HepG2 (cell line): Measurements from ENCODE around the gene CMYA5. TPM values are rescaled to one million over a fixed set of nuclear protein-coding genes. Genes with fewer than 3 reads are reported as not detected.

Experiments used
- ATAC-seq: fragments of 200-7000 bp; cut with Tn5 transposase; 3 replicates; pipeline ENCODE4 v1.9.1; 2020; ENCODE audit warnings: mild to moderate bottlenecking, moderate library complexity
- BruUV-seq: library from RNA; stranded (reverse); fragments of 400-500 nt; replicated peaks from 2 replicates; lab custom pipeline; 2021; lab: Mats Ljungman, UMichigan
- CTCF ChIA-PET: fragments of 300-600 bp; formaldehyde crosslinking; extraction: SDS; loops from one replicate; lab custom pipeline; 2021; ENCODE audit warnings: low total read pairs, inconsistent platforms, low intra/inter-chr PET ratio; lab: Yijun Ruan, JAX
- POLR2A ChIA-PET: fragments of 350-600 bp; sonication (Branson Sonifier 250); formaldehyde crosslinking; loops from one replicate; lab custom pipeline; 2020; ENCODE audit warnings: antibody characterized with exemption, inconsistent platforms; lab: Yijun Ruan, JAX
- DNase-seq: peaks from one replicate; pipeline ENCODE4 v3.0.0-alpha.2; 2015; ENCODE audit warnings: low spot score
- FAIRE-seq: peaks from 3 replicates; lab custom pipeline; 2011; peaks lifted over from hg19 to GRCh38; lab: Jason Lieb, UNC
- H2AFZ ChIP-seq: one replicate; pipeline ENCODE4 v1.6.1; 2011; ENCODE audit warnings: low read length, inconsistent platforms
- H3K27ac ChIP-seq: fragments of 300-600 bp; 3 replicates; pipeline ENCODE4 v1.8.0; 2011; ENCODE audit warnings: mixed run types, mild to moderate bottlenecking, mixed read lengths, low read length, inconsistent platforms; ENCODE audit not compliant: insufficient read depth; ENCODE audit errors: extremely low read length
- H3K27me3 ChIP-seq, 2 experiments: fragments of 200-600 bp in 1 of 2; 2 replicates in 1 of 2; 3 replicates in 1 of 2; pipeline versions ENCODE4 v1.6.0 to v1.8.0; 2011; ENCODE audit warnings: low read length in 2 of 2, mild to moderate bottlenecking in 2 of 2, moderate library complexity in 2 of 2, inconsistent platforms in 1 of 2; ENCODE audit not compliant: insufficient read depth in 2 of 2, control insufficient read depth in 1 of 2
- H3K36me3 ChIP-seq, 2 experiments: fragments of 200-600 bp in 1 of 2; replicated peaks in 1 of 2; 2 replicates in 1 of 2; 3 replicates in 1 of 2; pipeline versions ENCODE4 v1.5.1 to v1.8.0; 2011; ENCODE audit warnings: low read length in 2 of 2, inconsistent platforms in 1 of 2; ENCODE audit not compliant: insufficient read depth in 2 of 2, control insufficient read depth in 1 of 2
- H3K4me1 ChIP-seq: 2 replicates; pipeline ENCODE4 v1.5.1; 2012; ENCODE audit warnings: low read length, inconsistent platforms; ENCODE audit not compliant: insufficient read depth
- H3K4me2 ChIP-seq: 2 replicates; pipeline ENCODE4 v1.6.0; 2011; ENCODE audit warnings: low read depth, low read length, inconsistent platforms
- H3K4me3 ChIP-seq, 3 experiments: fragments of 200-600 bp in 1 of 3; sonication (generic), shearing (Covaris generic) in 1 of 3; replicated peaks in 1 of 3; 2 replicates each; pipeline ENCODE4 v1.5.1; 2011 to 2016; ENCODE audit warnings: low read length in 3 of 3, inconsistent platforms in 2 of 3, low read depth in 2 of 3, mild to moderate bottlenecking in 2 of 3, control low read depth in 1 of 3, mixed read lengths in 1 of 3; ENCODE audit not compliant: insufficient read depth in 1 of 3
- H3K79me2 ChIP-seq: one replicate; pipeline ENCODE4 v1.6.1; 2011; ENCODE audit warnings: low read length, inconsistent platforms; ENCODE audit not compliant: insufficient read depth
- H3K9ac ChIP-seq: 2 replicates; pipeline ENCODE4 v1.6.0; 2011; ENCODE audit warnings: mild to moderate bottlenecking, low read depth, low read length, inconsistent platforms; ENCODE audit not compliant: insufficient read depth
- H3K9me3 ChIP-seq: 2 replicates; pipeline ENCODE4 v1.5.1; 2012; ENCODE audit warnings: mild to moderate bottlenecking, low read length
- H4K20me1 ChIP-seq: 2 replicates; pipeline ENCODE4 v1.6.0; 2011; ENCODE audit warnings: inconsistent platforms, mild to moderate bottlenecking, low read length, moderate library complexity; ENCODE audit not compliant: insufficient read depth
- BORCS8-MEF2B ChIP-seq: sonication (generic); formaldehyde crosslinking; IDR thresholded peaks from 2 replicates; pipeline ENCODE4 v1.8.0; 2022; ENCODE audit warnings: mild to moderate bottlenecking, missing genetic modification reagents
- DNMT1 ChIP-seq: sonication (generic); formaldehyde crosslinking; IDR thresholded peaks from 2 replicates; pipeline ENCODE4 v1.5.1; 2020; ENCODE audit warnings: mild to moderate bottlenecking, missing genetic modification reagents
- KDM3A ChIP-seq: IDR thresholded peaks from 2 replicates; pipeline ENCODE4 v1.6.1; 2018; ENCODE audit warnings: low read depth, missing compliant biosample characterization
- MXD4 ChIP-seq: IDR thresholded peaks from 2 replicates; pipeline ENCODE4 v1.6.1; 2016; ENCODE audit warnings: mild to moderate bottlenecking, missing biosample characterization, missing genetic modification reagents
- NFE2 ChIP-seq: sonication (generic); formaldehyde crosslinking; IDR thresholded peaks from 2 replicates; pipeline ENCODE4 v1.4.0; 2020; ENCODE audit warnings: missing genetic modification reagents
- NFRKB ChIP-seq: fragments of 450-650 bp; IDR thresholded peaks from 2 replicates; pipeline ENCODE4 v1.6.1; 2017
- TCF12 ChIP-seq, 2 experiments: fragments of 450-650 bp in 1 of 2; sonication (generic) in 1 of 2; formaldehyde crosslinking in 1 of 2; IDR thresholded peaks; 2 replicates each; pipeline versions ENCODE4 v1.6.1 to v1.8.0; 2017 to 2022; ENCODE audit warnings: antibody characterized with exemption in 1 of 2, mild to moderate bottlenecking in 1 of 2, missing genetic modification reagents in 1 of 2, moderate library complexity in 1 of 2
- ZKSCAN8 ChIP-seq: IDR thresholded peaks from 2 replicates; pipeline ENCODE4 v1.6.1; 2016; ENCODE audit warnings: borderline replicate concordance, missing genetic modification reagents, missing compliant biosample characterization
- ZNF362 ChIP-seq: sonication (generic); formaldehyde crosslinking; IDR thresholded peaks from 2 replicates; pipeline ENCODE4 v1.4.0; 2020; ENCODE audit warnings: missing genetic modification reagents, mild to moderate bottlenecking, borderline replicate concordance
- ZNF883 ChIP-seq: sonication (generic); formaldehyde crosslinking; IDR thresholded peaks from 2 replicates; pipeline ENCODE4 v1.5.1; 2020; ENCODE audit warnings: mild to moderate bottlenecking, missing genetic modification reagents; ENCODE audit errors: not compliant biosample characterization
- WGBS: methylation state at CpG from one replicate; pipeline ENCODE4 v1.1.6; 2017; ENCODE audit warnings: low lambda C conversion rate; 5-methylcytosine and 5-hydroxymethylcytosine counted together
- in situ Hi-C: cut with HindIII; loops from 2 replicates; pipeline ENCODE4 v1.10.0; 2017; ENCODE audit warnings: low pct_unique_long_range_greater_than_20kb; ENCODE audit not compliant: extremely low pct_ligation_motif_present
- intact Hi-C: fragments of 100-400 bp; cut with micrococcal nuclease; formaldehyde crosslinking; loops from one replicate; pipeline ENCODE4 v1.10.0; 2022; ENCODE audit not compliant: unreplicated experiment
- polyA plus RNA-seq, 8 experiments: library from polyadenylated mRNA; depleted of rRNA in 3 of 8; stranded (reverse) in 7 of 8; unstranded in 1 of 8; fragments of >200 nt; fragmentation: Illumina TruSeq in 4 of 8; extraction: Trizol in 4 of 8; gene quantifications; 2 replicates each; pipeline versions ENCODE4 v1.2.1 to v1.2.3, GENCODE V29; 2011 to 2016; ENCODE audit warnings: low read depth in 4 of 8, missing spikeins in 1 of 8, mixed read lengths in 1 of 8; ENCODE audit not compliant: insufficient read depth in 1 of 8
- total RNA-seq, 5 experiments: library from RNA; depleted of rRNA; stranded (reverse); fragments of >200 nt; fragmentation: Illumina TruSeq; extraction: Trizol; gene quantifications; 2 replicates each; pipeline ENCODE4 v1.2.3, GENCODE V29; 2016; ENCODE audit warnings: low read depth in 1 of 5

The CMYA5 gene
- total and polyA plus RNA-seq, 2 of the 13 experiments (the other 11 are each of a cell fraction or from before 2014, with no cell fraction given): 0.13 to 0.51 TPM

GRCh38 chr5:79746642-79747569 lies 57.3 kb downstream of the CMYA5 start:
- TF ChIP-seq ZNF362 (CRISPR knock-in tag) (no peak), MXD4 (no peak), KDM3A (CRISPR knock-in tag) (no peak)
- H3K27ac ChIP-seq: no peak overlapping the region
- no peaks in the 10 kb centered on the region for H3K79me2 ChIP-seq
- ATAC-seq (no peak), DNase-seq (no peak), FAIRE-seq (no peak)
- 34% methylated on average over 4 of the region's 4 CpGs for WGBS
- H3K27me3 ChIP-seq: peaks cover 0 to 1% of the 10 kb centered on the region in 2 experiments; a peak in 1 of 5 replicates
- no peak overlapping the region for H3K4me3 ChIP-seq
- CTCF ChIA-PET: no interaction called here
- in situ Hi-C loops: no loop called here
- no peak overlapping the region for H2AFZ ChIP-seq
- H3K9ac ChIP-seq: no peak overlapping the region
- intact Hi-C loops: no loop called here
- H3K4me2 ChIP-seq: no peak overlapping the region
- H4K20me1 ChIP-seq: no peaks in the 10 kb centered on the region
- no peaks in the 10 kb centered on the region for H3K36me3 ChIP-seq
- POLR2A ChIA-PET: no interaction called here
- no peaks in the 10 kb centered on the region for H3K9me3 ChIP-seq
- no TSS peak for BruUV-seq
- peaks cover 11% of the 10 kb centered on the region for H3K4me1 ChIP-seq

GRCh38 chr5:79750611-79751510 lies 61.2 kb downstream of the CMYA5 start:
- H2AFZ ChIP-seq: no peak overlapping the region
- peaks cover 29% of the 10 kb centered on the region for H3K4me1 ChIP-seq
- no peaks in the 10 kb centered on the region for H3K36me3 ChIP-seq
- in situ Hi-C loops: no loop called here
- ATAC-seq (no peak), FAIRE-seq (no peak), DNase-seq (no peak)
- no peak overlapping the region for H3K27ac ChIP-seq
- H3K4me3 ChIP-seq: no peak overlapping the region
- no peak overlapping the region for H3K4me2 ChIP-seq
- no peaks in the 10 kb centered on the region for H3K9me3 ChIP-seq
- H3K79me2 ChIP-seq: no peaks in the 10 kb centered on the region
- ChIA-PET POLR2A (no interaction called here), CTCF (no interaction called here)
- H3K9ac ChIP-seq: no peak overlapping the region
- intact Hi-C loops: no loop called here
- BruUV-seq: no TSS peak
- TF ChIP-seq ZKSCAN8 (CRISPR knock-in tag): no peak
- no peak for TF ChIP-seq BORCS8-MEF2B (CRISPR knock-in tag)
- TF ChIP-seq TCF12 (IDR thresholded peaks at IDR 0.05): no peak
- no peak for TF ChIP-seq TCF12 (CRISPR knock-in tag; IDR thresholded peaks at IDR 0.05)
- TF ChIP-seq ZNF883 (CRISPR knock-in tag): no peak
- TF ChIP-seq DNMT1 (CRISPR knock-in tag): no peak
- no peak for TF ChIP-seq NFE2 (CRISPR knock-in tag)
- no peak for TF ChIP-seq NFRKB
- TF ChIP-seq, all 625 proteins: peak for 0
- 66% methylated on average over 8 of the region's 8 CpGs for WGBS
- Histone ChIP-seq H4K20me1 (no peaks in the 10 kb centered on the region), H3K27me3 (peaks cover 0 to 1% of the 10 kb centered on the region in 2 experiments; a peak in 1 of 5 replicates)
